Glomerular visceral epithelial cell (primary cell): Measurements from ENCODE around the gene ENTHD1.
"Not testable (repeated sequence)": the region's sequence is repeated elsewhere in the genome, so short reads cannot be mapped to it uniquely, and the experiment has no call there.

Source experiments
- DNase-seq: peaks from one replicate; pipeline ENCODE4 v3.0.0-alpha.2; 2016; ENCODE audit errors: extremely low spot score

ENTHD1 gene

GRCh38 chr22:39900306-39901227, 7.0 kb upstream of the ENTHD1 start, which contains the start of gene GRAP2:
Gene GRAP2 (plus strand): TSS chr22:39901084. CDS start chr22:39947107, 46,023 bp downstream.
- DNase-seq, result no peak

- no peak for DNase-seq
Observed at GRCh38 chr22:39898997-39899396, 5.4 kb upstream of the ENTHD1 start.

GRCh38 chr22:39897841-39898240, 4.3 kb upstream of the ENTHD1 start:
- DNase-seq, result no peak

- DNase-seq, result no peak
Observed at GRCh38 chr22:39896313-39896996, 2.9 kb upstream of the ENTHD1 start.

GRCh38 chr22:39895682-39896081, 2.1 kb upstream of the ENTHD1 start:
- DNase-seq, result no peak

- no peak for DNase-seq
Observed at GRCh38 chr22:39894554-39895092, 1.1 kb upstream of the ENTHD1 start.

GRCh38 chr22:39889924-39890323, 3.6 kb downstream of the ENTHD1 start:
- not testable (repeated sequence) for DNase-seq

GRCh38 chr22:39883057-39883456, 10.5 kb downstream of the ENTHD1 start:
- DNase-seq, result no peak

- no peak for DNase-seq
Observed at GRCh38 chr22:39880722-39881121, 12.8 kb downstream of the ENTHD1 start.

GRCh38 chr22:39877079-39877845, 16.3 kb downstream of the ENTHD1 start:
- DNase-seq, result no peak

- not testable (repeated sequence) for DNase-seq
Observed at GRCh38 chr22:39875176-39875885, 18.2 kb downstream of the ENTHD1 start.

GRCh38 chr22:39873965-39874364, 19.6 kb downstream of the ENTHD1 start:
- no peak for DNase-seq

GRCh38 chr22:39872548-39872947, 21.0 kb downstream of the ENTHD1 start:
- no peak for DNase-seq

GRCh38 chr22:39871008-39871798, 22.4 kb downstream of the ENTHD1 start:
- DNase-seq, result no peak

- DNase-seq, result not testable (repeated sequence)
Observed at GRCh38 chr22:39869797-39870196, 23.8 kb downstream of the ENTHD1 start.

- no peak for DNase-seq
Observed at GRCh38 chr22:39868741-39869140, 24.8 kb downstream of the ENTHD1 start.

- no peak for DNase-seq
Observed at GRCh38 chr22:39859903-39860588, 33.5 kb downstream of the ENTHD1 start.

- no peak for DNase-seq
Observed at GRCh38 chr22:39856588-39856987, 37.0 kb downstream of the ENTHD1 start.

GRCh38 chr22:39852799-39853198, 40.8 kb downstream of the ENTHD1 start:
- DNase-seq, result no peak
